Vagina (tissue), 2 donors: Measurements from ENCODE around the gene THAP2.
A peak's percentile ranks its signal among the peaks of the same experiment; 100 is the strongest.

Experiments
- CTCF ChIP-seq, 3 experiments: fragments of 450-650 bp in 2 of 3; fragments of 200-600 bp in 1 of 3; sonication (generic) in 1 of 3; IDR thresholded peaks; one replicate each; pipeline ENCODE4 v1.5.1; 2017 to 2019; ENCODE audit warnings: antibody characterized with exemption in 3 of 3, mild to moderate bottlenecking in 2 of 3, moderate library complexity in 2 of 3
- POLR2A ChIP-seq, 2 donors: fragments of 450-650 bp; IDR thresholded peaks; one replicate each; pipeline ENCODE4 v1.6.1; 2017; ENCODE audit warnings: antibody characterized with exemption in 2 of 2, mild to moderate bottlenecking in 2 of 2, moderate library complexity in 2 of 2
- POLR2AphosphoS5 ChIP-seq, 2 donors: sonication (generic); formaldehyde crosslinking; IDR thresholded peaks; one replicate each; pipeline ENCODE4 v1.9.0; 2017; ENCODE audit warnings: antibody characterized with exemption in 2 of 2, mild to moderate bottlenecking in 2 of 2, low read depth in 1 of 2; ENCODE audit not compliant: insufficient read depth in 1 of 2

- TF ChIP-seq CTCF (IDR thresholded peaks at IDR 0.05) (no peak), POLR2AphosphoS5 (IDR thresholded peaks at IDR 0.05; ENCODE audit: insufficient read depth in 1 of 2, low read depth in 1 of 2) (peak; percentile 93 to 96), POLR2A (IDR thresholded peaks at IDR 0.05) (peak in 1 of 2 donors; percentile 93)
Measured at GRCh38 chr12:71663561-71664410, at the start of gene THAP2, which contains the start of gene ZFC3H1.
